Ovary (tissue), 9 donors: ENCODE measurements around the gene FHAD1. TPM values are rescaled to one million over a fixed set of nuclear protein-coding genes. Genes with fewer than 3 reads are reported as not detected.

Experiments
- DNase-seq, 5 donors: peaks; one replicate each; pipeline ENCODE4 v3.0.0-alpha.2; 2019 to 2020
- H3K27ac ChIP-seq, 2 donors: fragments of 200-600 bp; one replicate each; pipeline versions ENCODE4 v1.5.1 to v1.8.0; 2019 to 2022
- H3K27me3 ChIP-seq: fragments of 200-600 bp; one replicate; pipeline ENCODE4 v1.8.0; 2022
- H3K36me3 ChIP-seq: fragments of 200-600 bp; sonication (generic); one replicate; pipeline ENCODE4 v1.5.1; 2019
- H3K4me1 ChIP-seq: one replicate; pipeline ENCODE4 v1.8.1; 2013; ENCODE audit warnings: mild to moderate bottlenecking, moderate library complexity; ENCODE audit not compliant: insufficient read depth
- H3K4me3 ChIP-seq: fragments of 200-600 bp; sonication (generic); one replicate; pipeline ENCODE4 v1.5.1; 2017
- H3K9me3 ChIP-seq, 2 donors: fragments of 200-600 bp in 1 of 2; sonication (generic) in 1 of 2; one replicate each; pipeline versions ENCODE4 v1.5.1 to v1.8.1; 2013 to 2019; ENCODE audit warnings: mild to moderate bottlenecking in 1 of 2, moderate library complexity in 1 of 2
- CTCF ChIP-seq, 3 donors: fragments of 450-650 bp in 2 of 3; fragments of 200-600 bp in 1 of 3; IDR thresholded peaks; one replicate each; pipeline versions ENCODE4 v1.5.1 to v1.8.0; 2016 to 2022; ENCODE audit warnings: antibody characterized with exemption in 3 of 3, mild to moderate bottlenecking in 1 of 3
- EP300 ChIP-seq: sonication (generic); formaldehyde crosslinking; IDR thresholded peaks from one replicate; pipeline ENCODE4 v1.6.1; 2017; ENCODE audit warnings: antibody characterized with exemption
- POLR2A ChIP-seq: fragments of 450-650 bp; IDR thresholded peaks from one replicate; pipeline ENCODE4 v1.6.1; 2017; ENCODE audit warnings: antibody characterized with exemption, mild to moderate bottlenecking, moderate library complexity
- WGBS, 3 donors: extraction: QIAGEN DNeasy Blood & Tissue Kit in 1 of 3; methylation state at CpG; one replicate each; pipeline versions ENCODE4 v1.1.5 to v1.1.7; 2013 to 2017; 5-methylcytosine and 5-hydroxymethylcytosine counted together
- intact Hi-C, 4 donors: fragments of 100-400 bp; cut with DNase I; formaldehyde crosslinking; loops; one replicate each; pipeline versions ENCODE4 v1.11.0 to v1.15.1; 2022 to 2023
- polyA plus RNA-seq, 2 donors: library from polyadenylated mRNA; stranded (reverse); fragments of 200-250 nt in 1 of 2; fragments of 350-450 nt in 1 of 2; fragmentation: Illumina TruSeq in 1 of 2; extraction: RNeasy Lipid Tissue Mini Kit (QIAGEN cat#74804) in 1 of 2; gene quantifications; one replicate each; pipeline ENCODE4 v1.2.3, GENCODE V29; 2013 to 2014
- total RNA-seq, 7 donors: library from RNA; depleted of rRNA in 2 of 7; stranded (reverse); fragments of >200 nt in 2 of 7; fragmentation: NEBNext Ultra II Directional in 3 of 7; extraction: Animal tissue kit (Norgen Biotek cat#: 25700) in 3 of 7; gene quantifications; one replicate each; pipeline versions ENCODE4 v1.1.0 to v1.2.4, GENCODE V29; 2016 to 2023
- donor health status: DM: no; HTN: no; CAD: no; lungs with moderate emphysema.
- donor health status: DM: no; HTN: no; CAD: no.
- donor health status: Bipolar disorder and iron deficiency.
- donor health status: DM: yes; HTN: yes; CAD: no.
- donor health status: DM: no; HTN: no; CAD: no.
- donor health status: DM: yes; HTN: yes; CAD: no.

FHAD1 gene
- total and polyA plus RNA-seq, 9 donors, result 0.40 to 23.0 (median 1.4) TPM

- TF ChIP-seq CTCF (IDR thresholded peaks at IDR 0.05) (no peak), POLR2A (no peak), EP300 (no peak)
- peak in 2 of 5 donors; percentile 24 to 36 for DNase-seq
- H3K4me1 ChIP-seq, result peaks cover 17% of the 10 kb centered on the region
- no peaks in the 10 kb centered on the region for H3K9me3 ChIP-seq
- WGBS, 3 donors, result 30 to 48% (median 40%) methylated on average over 12 of the region's 12 CpGs
- no peaks in the 10 kb centered on the region for H3K36me3 ChIP-seq
- intact Hi-C loops, result no loop called here
- no peak overlapping the region for H3K27ac ChIP-seq
- no peaks in the 10 kb centered on the region for H3K27me3 ChIP-seq
- H3K4me3 ChIP-seq, result peak overlapping the region; percentile 74
Observed at GRCh38 chr1:15411593-15412137, 164.6 kb downstream of the FHAD1 start.

- Histone ChIP-seq H3K27ac (no peak overlapping the region), H3K36me3 (no peaks in the 10 kb centered on the region), H3K27me3 (no peaks in the 10 kb centered on the region), H3K9me3 (no peaks in the 10 kb centered on the region), H3K4me1 (peaks cover 17% of the 10 kb centered on the region), H3K4me3 (no peak overlapping the region)
- TF ChIP-seq CTCF (IDR thresholded peaks at IDR 0.05), result no peak
- no peak for TF ChIP-seq POLR2A
- TF ChIP-seq EP300, result no peak
- WGBS, 3 donors, result 64 to 85% (median 80%) methylated on average over 16 of the region's 16 CpGs
- no peak for DNase-seq
- intact Hi-C loops, result no loop called here
Observed at GRCh38 chr1:15412175-15412800, 165.3 kb downstream of the FHAD1 start.

- H3K27me3 ChIP-seq, result no peaks in the 10 kb centered on the region
- no peaks in the 10 kb centered on the region for H3K9me3 ChIP-seq
- H3K36me3 ChIP-seq, result no peaks in the 10 kb centered on the region
- TF ChIP-seq POLR2A (no peak), CTCF (IDR thresholded peaks at IDR 0.05) (no peak), EP300 (no peak)
- H3K27ac ChIP-seq, result no peak overlapping the region
- DNase-seq, result peak in 1 of 5 donors; percentile 30
- WGBS, 3 donors, result 81 to 91% (median 88%) methylated on average over 11 of the region's 11 CpGs
- H3K4me3 ChIP-seq, result no peak overlapping the region
- peaks cover 17% of the 10 kb centered on the region for H3K4me1 ChIP-seq
- intact Hi-C loops, result no loop called here
Observed at GRCh38 chr1:15412843-15413242, 165.8 kb downstream of the FHAD1 start.

GRCh38 chr1:15413563-15414444 lies 166.8 kb downstream of the FHAD1 start:
- no peak for DNase-seq
- Histone ChIP-seq H3K4me1 (peaks cover 17% of the 10 kb centered on the region), H3K9me3 (no peaks in the 10 kb centered on the region), H3K36me3 (no peaks in the 10 kb centered on the region), H3K27ac (no peak overlapping the region), H3K27me3 (no peaks in the 10 kb centered on the region), H3K4me3 (no peak overlapping the region)
- TF ChIP-seq CTCF (IDR thresholded peaks at IDR 0.05), result no peak
- TF ChIP-seq EP300, result no peak
- TF ChIP-seq POLR2A, result no peak
- intact Hi-C loops, result no loop called here
- 93 to 97% (median 95%) methylated on average over 20 of the region's 20 CpGs for WGBS, 3 donors
